GM23248 (cell line): ENCODE results near the gene LINGO1.

Experiments used
- EZH2 ChIP-seq: fragments of 200-600 bp; sonication (generic); IDR thresholded peaks from 2 replicates; pipeline ENCODE4 v1.6.1; 2018; ENCODE audit warnings: antibody characterized with exemption, mild to moderate bottlenecking; ENCODE audit not compliant: insufficient read depth, poor library complexity, severe bottlenecking
- EZH2phosphoT487 ChIP-seq: fragments of 200-600 bp; sonication (generic); IDR thresholded peaks from 2 replicates; pipeline ENCODE4 v1.6.1; 2018; ENCODE audit warnings: antibody characterized with exemption, moderate library complexity, mild to moderate bottlenecking, low read depth; ENCODE audit not compliant: insufficient read depth

- TF ChIP-seq EZH2 (no peak), EZH2phosphoT487 (no peak)
These were observed 7.8 kb downstream of the LINGO1 start for GRCh38 chr15:77624868-77625267.
